ENCODE measurements around the gene ZNF618. TPM values are rescaled to one million over a fixed set of nuclear protein-coding genes. Genes with fewer than 3 reads are reported as not detected.

ZNF618 gene
- total and polyA plus RNA-seq, 2 experiments from 2014 or later, result 12.1 to 22.1 TPM

- Mint-ChIP-seq H3K4me1 (peaks cover 7% of the 10 kb centered on the region), H3K27me3 (ENCODE audit: insufficient read depth, low read depth, poor library complexity) (peaks cover 14% of the 10 kb centered on the region), H3K27ac (no peak overlapping the region), H3K36me3 (ENCODE audit: low read depth) (peaks cover 21% of the 10 kb centered on the region), H3K4me3 (no peak overlapping the region), H3K9me3 (no peaks in the 10 kb centered on the region)
- no peaks in the 10 kb centered on the region for H3K79me2 ChIP-seq (replicated peaks; ENCODE audit: insufficient read depth)
- H3K9me2 ChIP-seq (ENCODE audit: insufficient read depth), result 0 out of 2 replicates have a peak, but pooled peaks cover 6% of the 10 kb centered on the region
- no peak overlapping the region for H2AFZ ChIP-seq
- H3K36me3 ChIP-seq (ENCODE audit: insufficient read depth), result no peaks in the 10 kb centered on the region
- H3K27ac ChIP-seq (ENCODE audit: low read depth), result no peak overlapping the region
- H4K20me1 ChIP-seq (replicated peaks; ENCODE audit: insufficient read depth), result no peaks in the 10 kb centered on the region; the same call in 1 of the 2 replicates
- H3K4me3 ChIP-seq, result no peak overlapping the region
- no peaks in the 10 kb centered on the region for H3K4me1 ChIP-seq (ENCODE audit: insufficient read depth)
- no peaks in the 10 kb centered on the region for H3F3A ChIP-seq (replicated peaks; ENCODE audit: low read depth)
- DNase-seq (ENCODE audit: low spot score) (no peak), ATAC-seq (no peak)
- TF ChIP-seq ZNF462 (CRISPR knock-in tag; IDR thresholded peaks at IDR 0.05) (no peak), NANOG (IDR thresholded peaks at IDR 0.05; ENCODE audit: borderline replicate concordance) (no peak), JUNB (IDR thresholded peaks at IDR 0.05; ENCODE audit: unreplicated experiment) (no peak), ZNF114 (CRISPR knock-in tag; IDR thresholded peaks at IDR 0.05) (no peak), REST (IDR thresholded peaks at IDR 0.05; ENCODE audit: unreplicated experiment) (no peak), STAT1 (IDR thresholded peaks at IDR 0.05; ENCODE audit: unreplicated experiment) (no peak), POLR2AphosphoS5 (IDR thresholded peaks at IDR 0.05; ENCODE audit: low read depth) (no peak), CREB1 (CRISPR knock-in tag; IDR thresholded peaks at IDR 0.05; ENCODE audit: low read depth) (no peak), ZNF331 (CRISPR knock-in tag; IDR thresholded peaks at IDR 0.05; ENCODE audit: low read depth) (no peak), EZH2phosphoT487 (IDR thresholded peaks at IDR 0.05; ENCODE audit: unreplicated experiment) (no peak), EZH2 (IDR thresholded peaks at IDR 0.05; ENCODE audit: low read depth, unreplicated experiment) (no peak)
- TF ChIP-seq, protein P1, sequence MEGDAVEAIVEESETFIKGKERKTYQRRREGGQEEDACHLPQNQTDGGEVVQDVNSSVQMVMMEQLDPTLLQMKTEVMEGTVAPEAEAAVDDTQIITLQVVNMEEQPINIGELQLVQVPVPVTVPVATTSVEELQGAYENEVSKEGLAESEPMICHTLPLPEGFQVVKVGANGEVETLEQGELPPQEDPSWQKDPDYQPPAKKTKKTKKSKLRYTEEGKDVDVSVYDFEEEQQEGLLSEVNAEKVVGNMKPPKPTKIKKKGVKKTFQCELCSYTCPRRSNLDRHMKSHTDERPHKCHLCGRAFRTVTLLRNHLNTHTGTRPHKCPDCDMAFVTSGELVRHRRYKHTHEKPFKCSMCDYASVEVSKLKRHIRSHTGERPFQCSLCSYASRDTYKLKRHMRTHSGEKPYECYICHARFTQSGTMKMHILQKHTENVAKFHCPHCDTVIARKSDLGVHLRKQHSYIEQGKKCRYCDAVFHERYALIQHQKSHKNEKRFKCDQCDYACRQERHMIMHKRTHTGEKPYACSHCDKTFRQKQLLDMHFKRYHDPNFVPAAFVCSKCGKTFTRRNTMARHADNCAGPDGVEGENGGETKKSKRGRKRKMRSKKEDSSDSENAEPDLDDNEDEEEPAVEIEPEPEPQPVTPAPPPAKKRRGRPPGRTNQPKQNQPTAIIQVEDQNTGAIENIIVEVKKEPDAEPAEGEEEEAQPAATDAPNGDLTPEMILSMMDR (conservative IDR thresholded peaks at IDR 0.05; ENCODE audit: low read depth in 2 of 2), result no peak
- TF ChIP-seq, protein P2, sequence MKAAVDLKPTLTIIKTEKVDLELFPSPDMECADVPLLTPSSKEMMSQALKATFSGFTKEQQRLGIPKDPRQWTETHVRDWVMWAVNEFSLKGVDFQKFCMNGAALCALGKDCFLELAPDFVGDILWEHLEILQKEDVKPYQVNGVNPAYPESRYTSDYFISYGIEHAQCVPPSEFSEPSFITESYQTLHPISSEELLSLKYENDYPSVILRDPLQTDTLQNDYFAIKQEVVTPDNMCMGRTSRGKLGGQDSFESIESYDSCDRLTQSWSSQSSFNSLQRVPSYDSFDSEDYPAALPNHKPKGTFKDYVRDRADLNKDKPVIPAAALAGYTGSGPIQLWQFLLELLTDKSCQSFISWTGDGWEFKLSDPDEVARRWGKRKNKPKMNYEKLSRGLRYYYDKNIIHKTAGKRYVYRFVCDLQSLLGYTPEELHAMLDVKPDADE (IDR thresholded peaks at IDR 0.05), result no peak
- H3K4me2 ChIP-seq, result no peak overlapping the region
- H3K27me3 ChIP-seq (ENCODE audit: insufficient read depth), result no peaks in the 10 kb centered on the region
Measured at GRCh38 chr9:114055894-114056293, 179.8 kb downstream of the ZNF618 start.
